WTC11 (cell line): Measurements from ENCODE around the gene RARRES2. TPM values are rescaled to one million over a fixed set of nuclear protein-coding genes. Genes with fewer than 3 reads are reported as not detected.

Experiments
- ATAC-seq: fragments of 200-7000 bp; cut with Tn5 transposase; 2 replicates; pipeline ENCODE4 v1.10.0; 2021; ENCODE audit warnings: mild to moderate bottlenecking, moderate library complexity
- CTCF ChIA-PET: fragments of 300-600 bp; sonication (Branson Sonifier 250); formaldehyde crosslinking; loops from one replicate; lab custom pipeline; 2021; ENCODE audit warnings: antibody characterized with exemption; lab: Charles Lee
- POLR2A ChIA-PET: fragments of 350-600 bp; sonication (Branson Sonifier 250); formaldehyde crosslinking; loops from one replicate; lab custom pipeline; 2021; ENCODE audit warnings: antibody characterized with exemption; lab: Charles Lee
- DNase-seq: peaks from one replicate; pipeline ENCODE4 v3.0.0; 2021; ENCODE audit warnings: low spot score
- H3K27ac Mint-ChIP-seq: 2 replicates; pipeline ENCODE4 v1.8.0; 2021; ENCODE audit warnings: mixed read lengths
- H3K27me3 Mint-ChIP-seq: 2 replicates; pipeline ENCODE4 v1.8.0; 2021; ENCODE audit warnings: low read depth, mild to moderate bottlenecking, moderate library complexity, mixed read lengths
- H3K36me3 Mint-ChIP-seq: 2 replicates; pipeline ENCODE4 v1.8.0; 2021; ENCODE audit warnings: mixed read lengths
- H3K4me1 Mint-ChIP-seq: 2 replicates; pipeline ENCODE4 v1.8.0; 2022; ENCODE audit warnings: mixed read lengths
- H3K4me3 Mint-ChIP-seq: 2 replicates; pipeline ENCODE4 v1.8.0; 2021; ENCODE audit warnings: mild to moderate bottlenecking, moderate library complexity, mixed read lengths
- H3K9me3 Mint-ChIP-seq: 2 replicates; pipeline ENCODE4 v1.8.0; 2021; ENCODE audit warnings: mixed read lengths
- ATF1 ChIP-seq: sonication (generic); formaldehyde crosslinking; IDR thresholded peaks from 2 replicates; pipeline ENCODE4 v1.8.1; 2023; ENCODE audit warnings: mild to moderate bottlenecking, moderate library complexity, missing genetic modification reagents
- ATF2 ChIP-seq: sonication (generic); formaldehyde crosslinking; IDR thresholded peaks from 2 replicates; pipeline ENCODE4 v1.8.1; 2022; ENCODE audit warnings: low read depth, missing genetic modification reagents, borderline replicate concordance
- CREM ChIP-seq: sonication (generic); formaldehyde crosslinking; IDR thresholded peaks from 2 replicates; pipeline ENCODE4 v1.8.1; 2022; ENCODE audit warnings: mild to moderate bottlenecking, missing genetic modification reagents, moderate library complexity
- CTCF ChIP-seq: fragments of 200-600 bp; IDR thresholded peaks from 2 replicates; pipeline ENCODE4 v1.8.0; 2022; ENCODE audit warnings: antibody characterized with exemption
- E2F1 ChIP-seq: sonication (generic); formaldehyde crosslinking; IDR thresholded peaks from 2 replicates; pipeline ENCODE4 v1.8.0; 2022; ENCODE audit warnings: mild to moderate bottlenecking, missing genetic modification reagents
- E2F4 ChIP-seq: sonication (generic); formaldehyde crosslinking; IDR thresholded peaks from 2 replicates; pipeline ENCODE4 v1.8.1; 2022; ENCODE audit warnings: low read depth, mild to moderate bottlenecking, moderate library complexity, missing genetic modification reagents, borderline replicate concordance
- E2F5 ChIP-seq: sonication (generic); formaldehyde crosslinking; IDR thresholded peaks from 2 replicates; pipeline ENCODE4 v1.8.1; 2022; ENCODE audit warnings: mild to moderate bottlenecking, moderate library complexity, missing genetic modification reagents
- FOXP4 ChIP-seq: sonication (generic); formaldehyde crosslinking; IDR thresholded peaks from 2 replicates; pipeline ENCODE4 v1.8.0; 2022; ENCODE audit warnings: mild to moderate bottlenecking, missing genetic modification reagents
- GABPB1 ChIP-seq: sonication (generic); formaldehyde crosslinking; IDR thresholded peaks from 2 replicates; pipeline ENCODE4 v1.8.1; 2023; ENCODE audit warnings: mild to moderate bottlenecking, missing genetic modification reagents
- MLX ChIP-seq: sonication (generic); formaldehyde crosslinking; IDR thresholded peaks from 2 replicates; pipeline ENCODE4 v1.8.1; 2023; ENCODE audit warnings: mild to moderate bottlenecking, missing genetic modification reagents, moderate library complexity
- MXD4 ChIP-seq: fragments of 250-450 bp; sonication (Bioruptor Pico); IDR thresholded peaks from 2 replicates; pipeline ENCODE4 v1.8.0; 2021; ENCODE audit warnings: mild to moderate bottlenecking, moderate library complexity, borderline replicate concordance
- NR3C1 ChIP-seq: sonication (generic); formaldehyde crosslinking; conservative IDR thresholded peaks from 2 replicates; pipeline ENCODE4 v1.8.1; 2023; ENCODE audit warnings: low read depth, mild to moderate bottlenecking, missing genetic modification reagents
- RELA ChIP-seq: sonication (generic); formaldehyde crosslinking; IDR thresholded peaks from 2 replicates; pipeline ENCODE4 v1.8.1; 2022; ENCODE audit warnings: missing genetic modification reagents, mild to moderate bottlenecking, borderline replicate concordance
- SOX15 ChIP-seq: fragments of 250-450 bp; sonication (Bioruptor Pico); IDR thresholded peaks from 2 replicates; pipeline ENCODE4 v1.9.0; 2021; ENCODE audit warnings: mild to moderate bottlenecking
- ZBTB21 ChIP-seq: sonication (generic); formaldehyde crosslinking; IDR thresholded peaks from 2 replicates; pipeline ENCODE4 v1.8.1; 2023; ENCODE audit warnings: mild to moderate bottlenecking, missing genetic modification reagents, borderline replicate concordance
- ZNF317 ChIP-seq: sonication (generic); formaldehyde crosslinking; IDR thresholded peaks from 2 replicates; pipeline ENCODE4 v1.8.1; 2023; ENCODE audit warnings: low read depth, mild to moderate bottlenecking, moderate library complexity, missing genetic modification reagents, borderline replicate concordance
- total RNA-seq: library from RNA; stranded (reverse); gene quantifications from 3 replicates; pipeline ENCODE4 v1.2.3, GENCODE V29; 2021

The RARRES2 gene
- total RNA-seq, 1 experiment from 2014 or later, result 230 TPM

GRCh38 chr7:150380463-150380862 lies 39.0 kb upstream of the RARRES2 start:
- no peaks in the 10 kb centered on the region for H3K27me3 Mint-ChIP-seq
- ATAC-seq (no peak), DNase-seq (peak; percentile 3)
- TF ChIP-seq ATF1 (CRISPR knock-in tag) (no peak), NR3C1 (no peak), E2F5 (CRISPR knock-in tag) (no peak), ZNF317 (CRISPR knock-in tag) (no peak), CREM (CRISPR knock-in tag) (no peak), RELA (CRISPR knock-in tag) (no peak), FOXP4 (CRISPR knock-in tag) (no peak), E2F4 (CRISPR knock-in tag) (no peak), MXD4 (CRISPR knock-in tag) (no peak), E2F1 (no peak), GABPB1 (CRISPR knock-in tag) (no peak), ATF2 (CRISPR knock-in tag) (no peak), SOX15 (CRISPR knock-in tag) (no peak), MLX (no peak), CTCF (no peak), ZBTB21 (CRISPR knock-in tag) (no peak)
- H3K36me3 Mint-ChIP-seq, result peaks cover 1% of the 10 kb centered on the region; the same call in 1 of the 2 replicates
- H3K9me3 Mint-ChIP-seq, result no peaks in the 10 kb centered on the region
- ChIA-PET POLR2A (interaction anchor here (0.9 to 1.4 kb wide), 4 partner anchors 9 to 25 kb away, joined by 3 to 5 read pairs (median 4); partner anchors contain the start of gene REPIN1), CTCF (interaction anchor here (1.2 kb wide), 1 partner anchor 25 kb away, joined by 3 read pairs; a partner anchor contains a TSS)
- peak overlapping the region; percentile 87 for H3K4me3 Mint-ChIP-seq
- H3K27ac Mint-ChIP-seq, result peak overlapping the region; percentile 88
- peaks cover 80% of the 10 kb centered on the region for H3K4me1 Mint-ChIP-seq
